ENCODE measurements around the gene SENP1.
"Not testable (repeated sequence)": the region's sequence is repeated elsewhere in the genome, so short reads cannot be mapped to it uniquely, and the experiment has no call there.

The SENP1 gene

GRCh38 chr12:48105867-48106680, at the start of gene SENP1:
TSS of gene SENP1 (minus strand) at chr12:48106079. CDS start at chr12:48101472, 4,607 bp downstream.
- peak; percentile 92 for DNase-seq

GRCh38 chr12:48151103-48151771, 45.4 kb upstream of the SENP1 start:
- no peak for DNase-seq

GRCh38 chr12:48145981-48146380, 40.1 kb upstream of the SENP1 start:
- DNase-seq, result no peak

GRCh38 chr12:48143898-48144297, 38.0 kb upstream of the SENP1 start:
- no peak for DNase-seq

GRCh38 chr12:48142818-48143674, 37.2 kb upstream of the SENP1 start:
- no peak for DNase-seq

GRCh38 chr12:48135027-48135426, 29.1 kb upstream of the SENP1 start:
- DNase-seq, result no peak

GRCh38 chr12:48132826-48133225, 26.9 kb upstream of the SENP1 start:
- no peak for DNase-seq

- DNase-seq, result no peak
Observed at GRCh38 chr12:48131517-48131916, 25.6 kb upstream of the SENP1 start.

- DNase-seq, result no peak
Observed at GRCh38 chr12:48129376-48129775, 23.5 kb upstream of the SENP1 start.

- DNase-seq, result no peak
Observed at GRCh38 chr12:48128800-48129199, 22.9 kb upstream of the SENP1 start.

GRCh38 chr12:48126953-48127630, 21.2 kb upstream of the SENP1 start:
- DNase-seq, result no peak

GRCh38 chr12:48125985-48126384, 20.1 kb upstream of the SENP1 start:
- no peak for DNase-seq

- not testable (repeated sequence) for DNase-seq
Observed at GRCh38 chr12:48125542-48125941, 19.7 kb upstream of the SENP1 start.

GRCh38 chr12:48123169-48123568, 17.3 kb upstream of the SENP1 start:
- DNase-seq, result no peak

GRCh38 chr12:48122065-48122834, 16.4 kb upstream of the SENP1 start:
- no peak for DNase-seq

GRCh38 chr12:48121522-48121921, 15.6 kb upstream of the SENP1 start:
- DNase-seq, result no peak

GRCh38 chr12:48119834-48120195, 13.9 kb upstream of the SENP1 start:
- DNase-seq, result no peak

GRCh38 chr12:48119078-48119833, 13.4 kb upstream of the SENP1 start, which contains the start of gene PFKM:
TSS of gene PFKM (plus strand) at chr12:48119364. CDS start at chr12:48122775, 3,411 bp downstream.
- DNase-seq, result peak; percentile 91

- DNase-seq, result no peak
Observed at GRCh38 chr12:48118284-48118871, 12.5 kb upstream of the SENP1 start.

GRCh38 chr12:48115957-48116356, 10.1 kb upstream of the SENP1 start:
- no peak for DNase-seq

GRCh38 chr12:48111312-48111693, 5.4 kb upstream of the SENP1 start:
- not testable (repeated sequence) for DNase-seq

All from femur (tissue), 1 donor.